Prostate gland (tissue), 2 donors: Measurements from ENCODE around the gene IKZF1.

Experiments used
- POLR2AphosphoS5 ChIP-seq: sonication (generic); formaldehyde crosslinking; IDR thresholded peaks from one replicate; pipeline ENCODE4 v1.6.1; 2017; ENCODE audit warnings: antibody characterized with exemption
- TF ChIP-seq, protein P1 (sequence below), 4 experiments: fragments of 200-600 bp in 2 of 4; fragments of 450-650 bp in 2 of 4; sonication (generic) in 2 of 4; IDR thresholded peaks; 1 replicate in 3 of 4; 2 replicates in 1 of 4; pipeline ENCODE4 v1.5.1; 2016 to 2019; ENCODE audit warnings: antibody characterized with exemption in 4 of 4, mild to moderate bottlenecking in 2 of 4, moderate library complexity in 2 of 4

DNA sequence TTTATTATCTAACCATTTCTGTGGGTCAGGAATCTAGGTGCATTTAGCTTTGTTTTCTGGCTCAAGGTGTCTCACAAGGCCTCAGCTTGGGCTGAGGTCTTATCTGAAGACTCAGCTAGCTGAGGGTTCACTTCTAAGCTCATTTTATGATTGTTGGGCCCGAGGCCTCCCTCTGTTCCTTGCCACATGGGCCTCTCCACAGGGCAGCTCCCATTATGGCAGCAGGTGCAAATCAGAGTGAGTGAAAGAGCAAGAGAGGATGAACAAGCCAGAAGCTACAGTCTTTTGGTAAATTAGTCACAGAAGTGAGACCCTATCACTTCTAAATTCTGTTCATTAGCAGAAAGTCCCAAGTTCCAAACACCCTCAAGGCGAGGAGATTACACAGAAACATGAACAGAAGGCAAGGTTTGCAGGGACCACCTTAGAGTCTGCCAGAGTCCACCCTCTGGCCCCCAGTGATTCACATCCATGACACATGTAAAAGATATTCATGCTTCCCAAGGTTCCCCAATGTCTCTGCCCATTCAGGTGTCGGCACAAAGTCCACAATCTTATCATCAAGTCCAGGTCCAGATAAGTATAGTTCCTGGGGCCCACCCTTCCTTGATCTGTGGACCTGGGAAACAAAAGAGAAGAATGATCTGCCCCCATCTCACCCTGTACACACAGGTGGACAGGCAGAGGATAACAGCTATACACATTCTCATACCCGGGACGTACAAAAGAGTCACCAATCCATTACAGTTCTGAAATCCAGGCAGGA lies 121.9 kb downstream of the IKZF1 start:
- TF ChIP-seq, protein P1, sequence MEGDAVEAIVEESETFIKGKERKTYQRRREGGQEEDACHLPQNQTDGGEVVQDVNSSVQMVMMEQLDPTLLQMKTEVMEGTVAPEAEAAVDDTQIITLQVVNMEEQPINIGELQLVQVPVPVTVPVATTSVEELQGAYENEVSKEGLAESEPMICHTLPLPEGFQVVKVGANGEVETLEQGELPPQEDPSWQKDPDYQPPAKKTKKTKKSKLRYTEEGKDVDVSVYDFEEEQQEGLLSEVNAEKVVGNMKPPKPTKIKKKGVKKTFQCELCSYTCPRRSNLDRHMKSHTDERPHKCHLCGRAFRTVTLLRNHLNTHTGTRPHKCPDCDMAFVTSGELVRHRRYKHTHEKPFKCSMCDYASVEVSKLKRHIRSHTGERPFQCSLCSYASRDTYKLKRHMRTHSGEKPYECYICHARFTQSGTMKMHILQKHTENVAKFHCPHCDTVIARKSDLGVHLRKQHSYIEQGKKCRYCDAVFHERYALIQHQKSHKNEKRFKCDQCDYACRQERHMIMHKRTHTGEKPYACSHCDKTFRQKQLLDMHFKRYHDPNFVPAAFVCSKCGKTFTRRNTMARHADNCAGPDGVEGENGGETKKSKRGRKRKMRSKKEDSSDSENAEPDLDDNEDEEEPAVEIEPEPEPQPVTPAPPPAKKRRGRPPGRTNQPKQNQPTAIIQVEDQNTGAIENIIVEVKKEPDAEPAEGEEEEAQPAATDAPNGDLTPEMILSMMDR (IDR thresholded peaks at IDR 0.05): no peak
- TF ChIP-seq POLR2AphosphoS5: no peak
